Measurements from ENCODE around the gene TMEM245.

- peak; percentile 52 for TF ChIP-seq CTCF (conservative IDR thresholded peaks at IDR 0.05)
- no peak for TF ChIP-seq ZFX (IDR thresholded peaks at IDR 0.05)
Measured at GRCh38 chr9:109143881-109144562, 24.3 kb upstream of the TMEM245 start.

Data from C4-2B (cell line).